Type B pancreatic cell (in vitro differentiated cells): ENCODE measurements around the gene BFSP1. TPM values are rescaled to one million over a fixed set of nuclear protein-coding genes. Genes with fewer than 3 reads are reported as not detected.
A peak's percentile ranks its signal among the peaks of the same experiment; 100 is the strongest.

Experiments
- DNase-seq: peaks from one replicate; pipeline ENCODE4 v3.0.0; 2021; ENCODE audit warnings: mixed read lengths; ENCODE audit not compliant: unreplicated experiment; ENCODE audit errors: extremely low spot score
- H3K27ac Mint-ChIP-seq: 2 replicates; pipeline ENCODE4 v1.8.0; 2021; ENCODE audit warnings: mild to moderate bottlenecking, mixed read lengths
- H3K27me3 Mint-ChIP-seq: 2 replicates; pipeline ENCODE4 v1.8.0; 2021; ENCODE audit warnings: mixed read lengths
- H3K36me3 Mint-ChIP-seq: 2 replicates; pipeline ENCODE4 v1.8.0; 2021; ENCODE audit warnings: mixed read lengths
- H3K4me1 Mint-ChIP-seq: one replicate; pipeline ENCODE4 v1.8.0; 2021; ENCODE audit warnings: mixed read lengths; ENCODE audit not compliant: unreplicated experiment
- H3K4me3 Mint-ChIP-seq: 2 replicates; pipeline ENCODE4 v1.8.0; 2021; ENCODE audit warnings: mild to moderate bottlenecking, mixed read lengths
- H3K9me3 Mint-ChIP-seq: 2 replicates; pipeline ENCODE4 v1.8.0; 2021; ENCODE audit warnings: mixed read lengths
- total RNA-seq: library from RNA; stranded (reverse); gene quantifications from 2 replicates; pipeline ENCODE4 v1.2.1, GENCODE V29; 2021; ENCODE audit warnings: low replicate concordance
- TF ChIP-seq, protein P1 (sequence below): fragments of 200-600 bp; sonication (generic); conservative IDR thresholded peaks from 2 replicates; pipeline ENCODE4 v1.5.0; 2021; ENCODE audit warnings: antibody characterized with exemption, mild to moderate bottlenecking

BFSP1 gene
- total RNA-seq, 1 donor from 2014 or later: 1.9 TPM

DNA sequence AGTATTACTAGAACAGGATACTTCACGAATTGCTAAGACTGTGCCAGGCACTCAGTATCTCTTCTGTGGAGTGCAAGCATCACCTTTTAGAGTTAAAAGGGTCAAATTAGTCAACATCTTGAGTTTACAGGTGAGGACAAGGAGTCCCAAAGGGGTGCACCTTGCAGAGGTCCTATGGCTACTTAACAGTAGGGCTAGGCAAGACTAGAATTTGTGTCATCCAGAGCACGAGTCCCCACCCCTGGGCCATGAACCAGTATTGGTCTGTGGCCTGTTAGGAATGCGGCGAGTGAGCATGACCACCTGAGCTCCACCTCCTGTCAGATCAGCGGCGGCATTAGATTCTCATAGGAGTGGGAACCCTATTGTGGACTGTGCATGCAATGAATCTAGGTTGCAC is 28.2 kb upstream of the BFSP1 start:
- Mint-ChIP-seq H3K27me3 (no peaks in the 10 kb centered on the region), H3K36me3 (no peaks in the 10 kb centered on the region), H3K9me3 (no peaks in the 10 kb centered on the region), H3K4me1 (peaks cover 21% of the 10 kb centered on the region), H3K4me3 (no peak overlapping the region), H3K27ac (peak overlapping the region; percentile 93)
- TF ChIP-seq, protein P1, sequence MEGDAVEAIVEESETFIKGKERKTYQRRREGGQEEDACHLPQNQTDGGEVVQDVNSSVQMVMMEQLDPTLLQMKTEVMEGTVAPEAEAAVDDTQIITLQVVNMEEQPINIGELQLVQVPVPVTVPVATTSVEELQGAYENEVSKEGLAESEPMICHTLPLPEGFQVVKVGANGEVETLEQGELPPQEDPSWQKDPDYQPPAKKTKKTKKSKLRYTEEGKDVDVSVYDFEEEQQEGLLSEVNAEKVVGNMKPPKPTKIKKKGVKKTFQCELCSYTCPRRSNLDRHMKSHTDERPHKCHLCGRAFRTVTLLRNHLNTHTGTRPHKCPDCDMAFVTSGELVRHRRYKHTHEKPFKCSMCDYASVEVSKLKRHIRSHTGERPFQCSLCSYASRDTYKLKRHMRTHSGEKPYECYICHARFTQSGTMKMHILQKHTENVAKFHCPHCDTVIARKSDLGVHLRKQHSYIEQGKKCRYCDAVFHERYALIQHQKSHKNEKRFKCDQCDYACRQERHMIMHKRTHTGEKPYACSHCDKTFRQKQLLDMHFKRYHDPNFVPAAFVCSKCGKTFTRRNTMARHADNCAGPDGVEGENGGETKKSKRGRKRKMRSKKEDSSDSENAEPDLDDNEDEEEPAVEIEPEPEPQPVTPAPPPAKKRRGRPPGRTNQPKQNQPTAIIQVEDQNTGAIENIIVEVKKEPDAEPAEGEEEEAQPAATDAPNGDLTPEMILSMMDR: no peak
- DNase-seq: no peak

GRCh38 chr20:17558941-17559304 is 27.7 kb upstream of the BFSP1 start:
- H3K27ac Mint-ChIP-seq: peak overlapping the region; percentile 93
- DNase-seq: no peak
- no peaks in the 10 kb centered on the region for H3K36me3 Mint-ChIP-seq
- peak overlapping the region; percentile 70 for H3K4me3 Mint-ChIP-seq
- H3K27me3 Mint-ChIP-seq: no peaks in the 10 kb centered on the region
- peaks cover 21% of the 10 kb centered on the region for H3K4me1 Mint-ChIP-seq
- H3K9me3 Mint-ChIP-seq: no peaks in the 10 kb centered on the region
- TF ChIP-seq, protein P1: no peak

DNA sequence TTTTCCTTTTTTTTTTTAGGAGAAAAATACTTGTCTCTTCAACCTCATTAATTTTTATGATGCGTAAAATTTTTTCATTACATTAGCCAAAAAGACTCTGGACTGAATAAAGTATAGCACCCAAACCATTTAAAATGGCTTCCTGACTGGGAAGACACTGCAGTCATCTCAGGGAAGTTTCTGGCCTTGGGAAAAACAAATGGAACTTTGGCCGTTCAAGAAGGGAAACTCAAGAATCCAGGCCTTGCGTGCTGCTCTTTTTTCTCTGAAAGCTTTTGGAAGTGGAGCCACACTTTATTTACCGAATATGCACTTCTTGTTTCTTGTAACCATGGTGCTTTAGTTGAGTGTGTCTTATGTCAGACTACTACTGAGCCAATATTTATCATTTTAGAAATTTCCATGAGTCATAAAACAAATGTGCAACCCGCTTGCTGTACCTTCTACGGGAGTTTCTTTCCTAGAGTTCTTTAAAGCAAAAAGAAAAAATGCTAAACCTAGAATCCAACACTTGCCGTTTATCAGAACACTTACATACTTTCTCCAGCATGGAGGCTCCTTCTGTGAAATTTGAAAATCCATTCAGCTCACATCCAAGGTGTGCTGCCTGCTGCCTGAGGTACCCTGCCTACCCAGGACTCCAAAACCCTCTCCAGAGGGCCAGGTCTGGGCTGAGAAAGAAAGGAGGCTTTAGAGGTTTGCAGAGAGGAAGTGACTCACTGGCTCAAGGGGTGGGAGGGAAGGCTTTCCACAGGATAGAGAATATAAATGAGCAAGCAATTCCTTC is 27.2 kb upstream of the BFSP1 start:
- TF ChIP-seq, protein P1: no peak
- Mint-ChIP-seq H3K36me3 (no peaks in the 10 kb centered on the region), H3K9me3 (no peaks in the 10 kb centered on the region), H3K4me3 (peak overlapping the region; percentile 70), H3K27me3 (no peaks in the 10 kb centered on the region), H3K27ac (peak overlapping the region; percentile 93), H3K4me1 (peaks cover 21% of the 10 kb centered on the region)
- DNase-seq: no peak

DNA sequence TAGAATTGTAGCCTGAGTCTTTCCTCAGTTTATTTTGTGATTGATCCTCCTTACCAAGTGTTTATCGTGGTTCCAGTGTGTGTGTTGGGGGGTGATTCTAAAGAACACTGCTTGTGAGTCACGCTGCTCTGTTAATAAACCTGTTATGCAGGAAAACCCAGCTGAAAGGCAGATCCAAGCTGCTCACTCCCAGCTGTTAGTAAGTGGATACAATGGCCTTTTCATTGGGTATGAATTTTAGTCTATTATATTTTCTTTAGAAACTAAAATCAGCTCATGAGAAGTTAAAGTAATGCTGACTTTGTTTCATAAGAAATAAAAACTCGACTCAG is 26.5 kb upstream of the BFSP1 start:
- no peak for DNase-seq
- H3K4me1 Mint-ChIP-seq: peaks cover 21% of the 10 kb centered on the region
- H3K9me3 Mint-ChIP-seq: no peaks in the 10 kb centered on the region
- peak overlapping the region; percentile 93 for H3K27ac Mint-ChIP-seq
- TF ChIP-seq, protein P1: no peak
- no peaks in the 10 kb centered on the region for H3K27me3 Mint-ChIP-seq
- H3K36me3 Mint-ChIP-seq: no peaks in the 10 kb centered on the region
- peak overlapping the region; percentile 73 for H3K4me3 Mint-ChIP-seq

DNA sequence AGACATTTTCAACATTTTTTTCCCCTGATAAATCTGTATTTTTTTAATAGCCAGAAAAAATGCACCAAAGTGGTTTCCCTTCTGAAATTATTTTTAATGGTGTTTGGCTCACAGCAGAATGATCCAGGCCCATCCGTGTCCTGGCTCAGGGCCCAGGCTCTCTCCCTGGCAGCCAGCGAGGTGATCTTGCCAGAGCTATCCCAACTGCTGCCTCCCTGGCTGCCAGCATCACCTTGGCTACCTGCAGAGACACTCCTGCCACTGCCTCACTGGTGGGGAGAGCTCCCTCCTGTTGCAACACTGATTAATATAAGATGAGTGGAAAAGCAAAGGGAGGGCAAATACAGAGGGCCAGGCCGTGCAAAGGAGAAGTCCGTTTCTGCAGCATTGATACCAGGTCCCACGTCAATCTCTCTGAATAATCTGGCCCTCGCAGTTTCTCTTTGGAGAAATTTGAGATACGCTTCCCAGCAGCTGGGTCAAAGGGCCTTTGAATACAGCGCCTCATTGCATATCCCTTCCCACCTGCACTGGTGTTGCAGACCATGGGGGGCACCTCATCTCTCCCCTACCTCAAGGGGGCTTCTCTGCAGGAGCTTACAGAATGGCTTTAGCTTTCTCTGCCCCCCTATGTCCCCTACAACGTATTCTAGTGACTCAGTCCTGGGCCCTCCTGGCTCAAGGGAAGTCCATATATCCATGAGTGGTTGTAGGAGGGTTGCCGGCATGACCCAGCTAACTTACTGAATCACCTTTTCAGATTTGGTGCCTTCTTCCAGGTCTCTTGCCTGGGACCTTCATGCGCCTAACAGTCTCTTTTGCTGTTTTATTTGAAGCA is 25.9 kb upstream of the BFSP1 start:
- H3K27ac Mint-ChIP-seq: peak overlapping the region; percentile 93
- no peak for DNase-seq
- H3K27me3 Mint-ChIP-seq: no peaks in the 10 kb centered on the region
- H3K4me1 Mint-ChIP-seq: peaks cover 21% of the 10 kb centered on the region
- H3K4me3 Mint-ChIP-seq: peak overlapping the region; percentile 73
- H3K9me3 Mint-ChIP-seq: no peaks in the 10 kb centered on the region
- no peaks in the 10 kb centered on the region for H3K36me3 Mint-ChIP-seq
- TF ChIP-seq, protein P1: no peak
